ENCODE results near the gene SFRP5.

SFRP5 gene

DNA sequence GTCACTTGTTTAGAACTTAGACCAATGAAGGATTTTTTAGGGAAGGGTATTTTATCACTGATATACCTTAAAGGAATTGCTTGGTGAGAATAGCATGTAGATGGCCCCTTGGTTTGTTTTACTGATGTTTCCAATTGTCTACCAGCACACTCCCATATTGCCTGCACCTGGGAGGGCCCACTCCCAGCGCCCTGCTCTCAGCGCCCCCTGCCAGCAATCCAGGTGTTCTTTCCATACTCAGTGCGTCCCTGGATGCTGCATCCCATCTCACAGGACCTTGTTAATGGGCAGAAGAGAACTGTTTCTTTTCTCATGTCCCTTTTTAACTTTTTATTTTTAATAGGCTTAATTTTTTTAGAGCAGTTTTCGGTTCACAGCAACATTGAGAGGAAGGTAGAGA is 24.1 kb upstream of the SFRP5 start:
- Histone ChIP-seq H3K27me3 (peaks cover 0 to 28% of the 10 kb centered on the region in 2 donors), H3K4me3 (no peak overlapping the region), H3K36me3 (no peaks in the 10 kb centered on the region), H3K9me3 (peaks cover 0 to 11% (median 9%) of the 10 kb centered on the region in 3 donors), H3K4me1 (no peaks in the 10 kb centered on the region), H3K27ac (no peak overlapping the region)
- intact Hi-C loops (cut with DNase I; ENCODE audit: low total_unique reads) = loop anchor here (10.0 kb wide), 1 partner anchor 249 kb away; no protein-coding TSS in a partner anchor
- DNase-seq = no peak
- TF ChIP-seq, protein P1, sequence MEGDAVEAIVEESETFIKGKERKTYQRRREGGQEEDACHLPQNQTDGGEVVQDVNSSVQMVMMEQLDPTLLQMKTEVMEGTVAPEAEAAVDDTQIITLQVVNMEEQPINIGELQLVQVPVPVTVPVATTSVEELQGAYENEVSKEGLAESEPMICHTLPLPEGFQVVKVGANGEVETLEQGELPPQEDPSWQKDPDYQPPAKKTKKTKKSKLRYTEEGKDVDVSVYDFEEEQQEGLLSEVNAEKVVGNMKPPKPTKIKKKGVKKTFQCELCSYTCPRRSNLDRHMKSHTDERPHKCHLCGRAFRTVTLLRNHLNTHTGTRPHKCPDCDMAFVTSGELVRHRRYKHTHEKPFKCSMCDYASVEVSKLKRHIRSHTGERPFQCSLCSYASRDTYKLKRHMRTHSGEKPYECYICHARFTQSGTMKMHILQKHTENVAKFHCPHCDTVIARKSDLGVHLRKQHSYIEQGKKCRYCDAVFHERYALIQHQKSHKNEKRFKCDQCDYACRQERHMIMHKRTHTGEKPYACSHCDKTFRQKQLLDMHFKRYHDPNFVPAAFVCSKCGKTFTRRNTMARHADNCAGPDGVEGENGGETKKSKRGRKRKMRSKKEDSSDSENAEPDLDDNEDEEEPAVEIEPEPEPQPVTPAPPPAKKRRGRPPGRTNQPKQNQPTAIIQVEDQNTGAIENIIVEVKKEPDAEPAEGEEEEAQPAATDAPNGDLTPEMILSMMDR (IDR thresholded peaks at IDR 0.05) = no peak

GRCh38 chr10:97791824-97792721 is 20.3 kb upstream of the SFRP5 start:
- intact Hi-C loops (cut with DNase I; ENCODE audit: low total_unique reads) = loop anchor here (2.0 to 10.0 kb wide), 2 partner anchors 77 to 253 kb away; no protein-coding TSS in a partner anchor
- DNase-seq = peak; percentile 58 to 75
- Histone ChIP-seq H3K27me3 (peaks cover 0 to 45% of the 10 kb centered on the region in 2 donors), H3K4me1 (peaks cover 0 to 10% (median 7%) of the 10 kb centered on the region in 4 donors), H3K27ac (no peak overlapping the region), H3K36me3 (no peaks in the 10 kb centered on the region), H3K4me3 (no peak overlapping the region), H3K9me3 (no peaks in the 10 kb centered on the region)
- TF ChIP-seq, protein P1 (IDR thresholded peaks at IDR 0.05) = peak; percentile 88 to 90

DNA sequence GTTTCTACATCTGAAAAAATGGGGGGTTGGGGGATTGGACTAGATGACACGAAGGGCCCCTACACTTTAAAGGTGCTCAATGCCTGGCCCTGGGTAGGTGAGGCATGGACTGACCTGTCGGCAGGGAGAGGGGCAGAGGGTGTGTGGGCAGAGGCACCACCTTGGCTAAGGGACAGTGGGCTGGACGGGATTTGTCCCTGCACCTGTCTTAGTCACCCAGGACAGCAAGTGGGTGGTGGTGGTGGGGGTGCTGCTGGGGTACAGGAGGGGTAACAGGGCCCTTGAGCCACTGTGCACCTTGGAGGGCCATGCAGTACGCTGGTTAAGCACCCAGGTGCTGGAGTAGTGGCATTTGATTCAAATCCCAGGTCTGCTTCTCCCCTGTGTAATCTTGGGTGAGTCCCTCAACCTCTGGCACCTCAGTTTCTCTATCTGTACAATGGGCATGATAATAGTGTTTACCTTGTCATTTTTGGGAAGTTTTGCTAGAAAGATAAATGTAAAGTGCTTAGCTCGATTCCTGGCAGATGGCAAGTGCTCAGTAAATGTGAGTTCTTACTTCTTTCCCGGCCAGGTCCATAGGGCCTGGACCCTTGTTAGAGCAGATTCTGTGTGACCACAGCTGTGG is 18.1 kb upstream of the SFRP5 start:
- intact Hi-C loops (cut with DNase I; ENCODE audit: low total_unique reads) = loop anchor here (10.0 kb wide), 1 partner anchor 255 kb away; no protein-coding TSS in a partner anchor
- no peaks in the 10 kb centered on the region for H3K9me3 ChIP-seq
- peaks cover 0 to 10% (median 7%) of the 10 kb centered on the region in 4 donors for H3K4me1 ChIP-seq
- TF ChIP-seq, protein P1 (IDR thresholded peaks at IDR 0.05) = no peak
- no peak overlapping the region for H3K4me3 ChIP-seq
- no peak overlapping the region for H3K27ac ChIP-seq
- peaks cover 0 to 46% of the 10 kb centered on the region in 2 donors for H3K27me3 ChIP-seq
- H3K36me3 ChIP-seq = no peaks in the 10 kb centered on the region
- no peak for DNase-seq

- Histone ChIP-seq H3K27me3 (peaks cover 0 to 43% of the 10 kb centered on the region in 2 donors), H3K4me3 (no peak overlapping the region), H3K36me3 (no peaks in the 10 kb centered on the region), H3K4me1 (peaks cover 0 to 10% (median 7%) of the 10 kb centered on the region in 4 donors), H3K9me3 (no peaks in the 10 kb centered on the region), H3K27ac (no peak overlapping the region)
- intact Hi-C loops (cut with DNase I; ENCODE audit: low total_unique reads) = no loop called here
- DNase-seq = no peak
- TF ChIP-seq, protein P1 (IDR thresholded peaks at IDR 0.05) = no peak
These were observed 17.0 kb upstream of the SFRP5 start for GRCh38 chr10:97788552-97789442.

GRCh38 chr10:97785731-97786130 is 13.9 kb upstream of the SFRP5 start:
- no peak overlapping the region for H3K4me3 ChIP-seq
- no peaks in the 10 kb centered on the region for H3K36me3 ChIP-seq
- intact Hi-C loops (cut with DNase I; ENCODE audit: low total_unique reads) = no loop called here
- no peaks in the 10 kb centered on the region for H3K9me3 ChIP-seq
- no peak for DNase-seq
- peaks cover 0 to 25% of the 10 kb centered on the region in 2 donors for H3K27me3 ChIP-seq
- TF ChIP-seq, protein P1 (IDR thresholded peaks at IDR 0.05) = no peak
- peaks cover 0 to 16% (median 7%) of the 10 kb centered on the region in 4 donors for H3K4me1 ChIP-seq
- no peak overlapping the region for H3K27ac ChIP-seq
